ENCODE results near the gene NUDT1. TPM values are rescaled to one million over a fixed set of nuclear protein-coding genes. Genes with fewer than 3 reads are reported as not detected.

NUDT1 gene
- total RNA-seq, 2 experiments from 2014 or later: 85.2 to 87.5 TPM

DNA sequence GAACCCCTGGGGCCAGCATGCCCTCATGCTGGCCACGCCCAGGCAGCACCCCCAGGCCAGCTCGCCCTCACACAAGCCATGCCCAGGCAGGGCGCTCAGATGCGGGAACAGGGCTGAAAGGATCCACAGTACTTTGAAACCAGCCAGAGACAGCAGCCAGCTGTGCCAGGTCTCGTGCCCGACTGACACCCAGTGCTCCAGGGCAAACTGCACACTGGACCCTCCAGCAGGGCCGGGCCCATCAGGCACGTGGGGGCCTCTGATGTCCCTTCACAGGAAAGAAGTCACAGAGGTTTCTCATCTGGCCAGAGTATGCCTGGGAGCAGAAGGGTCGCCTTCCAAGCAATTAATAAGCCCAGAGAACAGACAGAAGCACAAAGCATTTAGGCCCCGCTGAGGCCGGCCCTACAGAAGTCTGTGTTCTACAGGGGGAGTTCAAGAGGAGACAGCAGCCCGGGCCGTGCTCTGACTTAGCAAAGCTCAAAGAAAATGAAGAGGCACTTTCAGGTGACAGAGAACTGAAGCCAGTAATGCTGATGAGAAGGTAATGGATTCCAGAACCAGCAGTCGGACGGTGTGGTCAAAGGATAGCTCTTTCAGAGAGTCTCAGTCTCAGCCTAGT, 30.7 kb upstream of the NUDT1 start:
- H3K4me1 Mint-ChIP-seq: peaks cover 25% of the 10 kb centered on the region
- H3K36me3 Mint-ChIP-seq (ENCODE audit: low read depth): peaks cover 44% of the 10 kb centered on the region
- no peak for DNase-seq
- peak overlapping the region; percentile 31 for H3K27ac Mint-ChIP-seq
- ChIA-PET CTCF (interaction anchor here (1.6 kb wide), 1 partner anchor 136 kb away, joined by 4 read pairs; no protein-coding TSS in a partner anchor), POLR2A (no interaction called here)
- no peaks in the 10 kb centered on the region for H3K27me3 Mint-ChIP-seq
- no peak overlapping the region for H3K4me3 Mint-ChIP-seq
- H3K9me3 Mint-ChIP-seq: no peaks in the 10 kb centered on the region

DNA sequence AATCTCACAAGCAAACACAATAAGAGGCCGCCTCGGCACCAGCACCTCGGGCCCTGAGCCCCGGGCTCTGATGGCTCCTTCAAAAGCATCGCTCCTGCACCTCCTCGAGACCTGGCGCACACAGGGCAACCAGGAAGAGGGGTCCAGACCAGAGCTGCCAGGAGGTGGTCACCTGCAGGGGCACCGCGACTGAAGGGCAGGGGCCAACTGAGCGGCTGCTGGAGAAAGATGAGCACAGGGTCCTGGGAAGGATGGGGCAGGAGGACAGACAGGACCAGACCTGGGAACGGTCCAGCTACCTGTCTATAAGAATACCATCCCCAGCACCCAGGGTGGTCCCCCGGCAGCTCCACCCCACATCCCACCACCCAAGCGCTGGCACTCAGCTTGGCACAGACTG, 30.1 kb upstream of the NUDT1 start:
- peak overlapping the region; percentile 31 for H3K27ac Mint-ChIP-seq
- H3K4me3 Mint-ChIP-seq: no peak overlapping the region
- POLR2A ChIA-PET: no interaction called here
- peaks cover 26% of the 10 kb centered on the region for H3K4me1 Mint-ChIP-seq
- no peak for DNase-seq
- H3K27me3 Mint-ChIP-seq: no peaks in the 10 kb centered on the region
- CTCF ChIA-PET: interaction anchor here (1.6 kb wide), 1 partner anchor 136 kb away, joined by 4 read pairs; no protein-coding TSS in a partner anchor
- no peaks in the 10 kb centered on the region for H3K9me3 Mint-ChIP-seq
- peaks cover 46% of the 10 kb centered on the region for H3K36me3 Mint-ChIP-seq (ENCODE audit: low read depth)

DNA sequence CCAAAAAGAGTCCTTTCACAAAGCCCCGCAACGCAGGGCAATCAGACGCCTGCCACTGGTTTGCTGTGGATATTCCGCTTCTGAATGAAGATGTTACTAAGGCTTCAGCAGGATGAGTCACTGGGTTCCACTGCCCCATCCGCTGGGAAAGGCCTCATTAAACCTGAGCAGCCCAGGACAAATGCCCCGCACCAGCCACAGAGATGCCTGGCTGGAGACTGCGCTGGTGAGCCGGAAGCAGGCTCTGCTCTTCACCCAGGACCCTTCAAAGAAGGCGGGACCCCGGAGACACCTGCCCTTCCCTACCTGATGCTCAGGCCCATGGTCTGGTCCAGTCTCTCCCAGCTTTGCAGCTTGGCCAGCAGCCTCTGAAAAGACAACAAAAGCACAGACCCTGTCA, 29.1 kb upstream of the NUDT1 start:
- Mint-ChIP-seq H3K36me3 (ENCODE audit: low read depth) (peaks cover 51% of the 10 kb centered on the region), H3K27ac (no peak overlapping the region), H3K4me3 (no peak overlapping the region), H3K27me3 (no peaks in the 10 kb centered on the region), H3K4me1 (peaks cover 27% of the 10 kb centered on the region), H3K9me3 (no peaks in the 10 kb centered on the region)
- CTCF ChIA-PET: interaction anchor here (1.0 kb wide), 1 partner anchor 17 kb away, joined by 3 read pairs; no protein-coding TSS in a partner anchor
- POLR2A ChIA-PET: no interaction called here
- DNase-seq: no peak

DNA sequence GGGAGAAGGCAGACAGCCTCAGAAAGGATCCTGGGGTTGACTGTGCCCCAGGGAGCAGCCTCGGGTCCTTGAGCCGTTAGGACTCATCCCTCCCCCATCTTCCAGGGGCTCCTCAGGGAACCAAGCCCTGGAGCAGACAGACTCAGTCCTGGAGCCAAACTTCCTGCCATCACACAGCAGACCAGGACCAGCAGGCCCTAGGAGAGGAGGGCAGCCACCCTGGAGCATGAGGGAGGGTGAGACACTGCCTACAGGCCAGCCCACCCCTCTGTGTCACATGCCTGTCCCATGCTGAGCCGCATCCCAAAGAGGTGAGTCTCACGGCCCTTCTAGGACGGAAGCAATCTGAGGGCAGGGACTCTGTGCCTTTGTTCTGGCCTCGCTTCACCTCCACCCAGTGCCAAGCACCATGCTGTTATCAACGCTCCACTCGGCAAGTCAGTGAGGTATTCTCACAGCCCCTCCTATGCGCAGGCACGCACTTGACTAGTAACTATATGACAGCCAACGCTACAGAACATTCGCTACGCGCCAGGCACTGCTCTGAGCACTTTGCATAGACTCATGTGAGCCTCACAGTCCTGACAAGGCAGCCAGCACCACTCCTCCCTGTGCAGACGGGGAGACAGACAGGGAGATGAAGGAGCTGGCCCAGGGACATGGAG, 28.3 kb upstream of the NUDT1 start:
- Mint-ChIP-seq H3K27ac (peak overlapping the region; percentile 79), H3K9me3 (no peaks in the 10 kb centered on the region)
- POLR2A ChIA-PET: interaction anchor here (1.4 to 1.6 kb wide), 2 partner anchors 28 to 35 kb away, joined by 4 to 5 read pairs; no protein-coding TSS in a partner anchor

DNA sequence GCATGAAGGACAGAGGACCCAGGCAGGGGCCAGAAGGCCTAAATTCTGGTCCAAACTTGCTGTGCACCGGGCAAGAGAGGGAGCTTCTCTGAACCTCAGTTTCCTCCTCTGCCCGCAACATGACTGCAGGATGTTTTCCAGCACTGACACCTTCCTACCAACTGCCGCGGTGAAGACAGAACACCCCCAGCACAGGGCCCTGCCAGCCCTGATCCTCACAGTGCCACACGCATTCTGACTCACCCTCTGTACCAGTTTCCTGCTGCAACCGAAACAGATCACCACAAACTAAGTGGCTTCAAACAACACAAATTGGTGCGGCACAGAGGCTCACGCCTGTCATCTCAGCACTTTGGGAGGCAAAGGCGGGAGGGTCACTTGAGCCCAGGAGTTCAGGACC, 27.4 kb upstream of the NUDT1 start:
- no peak overlapping the region for H3K4me3 Mint-ChIP-seq
- H3K27me3 Mint-ChIP-seq: no peaks in the 10 kb centered on the region
- ChIA-PET CTCF (interaction anchor here (0.5 to 0.6 kb wide), 2 partner anchors 43 to 205 kb away, joined by 3 to 4 read pairs; no protein-coding TSS in a partner anchor), POLR2A (interaction anchor here (1.4 to 1.6 kb wide), 2 partner anchors 27 to 34 kb away, joined by 4 to 5 read pairs; no protein-coding TSS in a partner anchor)
- DNase-seq: peak; percentile 69
- H3K9me3 Mint-ChIP-seq: no peaks in the 10 kb centered on the region
- peaks cover 49% of the 10 kb centered on the region for H3K36me3 Mint-ChIP-seq (ENCODE audit: low read depth)
- H3K4me1 Mint-ChIP-seq: peaks cover 27% of the 10 kb centered on the region
- peak overlapping the region; percentile 79 for H3K27ac Mint-ChIP-seq

More for the DNA sequence above, 28.3 kb upstream of the NUDT1 start:
- no peaks in the 10 kb centered on the region for H3K27me3 Mint-ChIP-seq
- H3K4me1 Mint-ChIP-seq: peaks cover 27% of the 10 kb centered on the region
- CTCF ChIA-PET: interaction anchor here (0.5 to 1.0 kb wide), 3 partner anchors 18 to 206 kb away, joined by 3 to 4 read pairs (median 3); no protein-coding TSS in a partner anchor
- H3K36me3 Mint-ChIP-seq (ENCODE audit: low read depth): peaks cover 52% of the 10 kb centered on the region
- H3K4me3 Mint-ChIP-seq: no peak overlapping the region
- no peak for DNase-seq

DNA sequence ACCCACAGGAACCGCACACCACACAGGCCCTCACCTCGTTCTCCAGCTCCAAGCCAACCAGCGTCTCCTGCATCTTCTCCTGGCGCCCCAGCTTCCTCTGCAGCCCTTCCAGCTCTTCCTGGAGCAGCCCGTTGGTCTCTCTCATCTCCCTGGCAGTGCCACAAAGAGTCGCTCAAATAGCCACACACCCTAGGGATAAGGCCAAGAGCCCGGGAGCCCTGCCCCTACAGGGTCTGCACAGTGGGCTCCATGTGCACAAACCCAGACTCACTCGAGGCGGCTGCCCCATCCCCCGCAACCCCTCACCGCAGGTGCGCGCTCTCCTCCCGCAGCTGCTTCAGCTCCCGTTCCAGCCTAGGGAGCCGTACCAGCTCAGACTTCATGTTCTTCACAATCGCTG, 26.2 kb upstream of the NUDT1 start:
- peak overlapping the region; percentile 79 for H3K27ac Mint-ChIP-seq
- no peak for DNase-seq
- H3K27me3 Mint-ChIP-seq: no peaks in the 10 kb centered on the region
- peaks cover 26% of the 10 kb centered on the region for H3K4me1 Mint-ChIP-seq
- ChIA-PET POLR2A (no interaction called here), CTCF (interaction anchor here (0.6 kb wide), 1 partner anchor 34 kb away, joined by 3 read pairs; no protein-coding TSS in a partner anchor)
- H3K4me3 Mint-ChIP-seq: no peak overlapping the region
- H3K36me3 Mint-ChIP-seq (ENCODE audit: low read depth): peaks cover 47% of the 10 kb centered on the region
- no peaks in the 10 kb centered on the region for H3K9me3 Mint-ChIP-seq

DNA sequence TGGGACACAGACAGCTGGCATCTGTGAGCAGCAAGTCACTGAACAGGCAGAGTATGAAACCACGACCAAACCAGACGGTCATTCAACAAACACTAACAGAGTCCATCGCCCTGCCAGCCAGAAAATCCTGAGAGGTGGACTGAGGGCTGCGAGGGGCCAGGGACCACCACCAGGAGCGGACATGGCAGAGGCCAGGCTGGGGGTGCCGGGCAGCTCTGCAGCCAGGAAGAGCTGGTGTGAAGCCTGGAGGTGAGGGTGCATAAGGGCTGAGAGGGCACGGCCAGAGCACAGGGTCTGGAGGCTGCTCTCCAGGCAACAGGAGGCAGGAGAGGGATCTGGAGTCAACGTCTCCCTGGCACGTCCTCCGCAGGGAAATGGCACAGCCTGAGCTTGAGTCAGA, 24.8 kb upstream of the NUDT1 start:
- Mint-ChIP-seq H3K27me3 (no peaks in the 10 kb centered on the region), H3K9me3 (no peaks in the 10 kb centered on the region), H3K36me3 (ENCODE audit: low read depth) (peaks cover 45% of the 10 kb centered on the region), H3K27ac (peak overlapping the region; percentile 31), H3K4me3 (no peak overlapping the region), H3K4me1 (peaks cover 26% of the 10 kb centered on the region)
- ChIA-PET CTCF (no interaction called here), POLR2A (no interaction called here)
- no peak for DNase-seq

DNA sequence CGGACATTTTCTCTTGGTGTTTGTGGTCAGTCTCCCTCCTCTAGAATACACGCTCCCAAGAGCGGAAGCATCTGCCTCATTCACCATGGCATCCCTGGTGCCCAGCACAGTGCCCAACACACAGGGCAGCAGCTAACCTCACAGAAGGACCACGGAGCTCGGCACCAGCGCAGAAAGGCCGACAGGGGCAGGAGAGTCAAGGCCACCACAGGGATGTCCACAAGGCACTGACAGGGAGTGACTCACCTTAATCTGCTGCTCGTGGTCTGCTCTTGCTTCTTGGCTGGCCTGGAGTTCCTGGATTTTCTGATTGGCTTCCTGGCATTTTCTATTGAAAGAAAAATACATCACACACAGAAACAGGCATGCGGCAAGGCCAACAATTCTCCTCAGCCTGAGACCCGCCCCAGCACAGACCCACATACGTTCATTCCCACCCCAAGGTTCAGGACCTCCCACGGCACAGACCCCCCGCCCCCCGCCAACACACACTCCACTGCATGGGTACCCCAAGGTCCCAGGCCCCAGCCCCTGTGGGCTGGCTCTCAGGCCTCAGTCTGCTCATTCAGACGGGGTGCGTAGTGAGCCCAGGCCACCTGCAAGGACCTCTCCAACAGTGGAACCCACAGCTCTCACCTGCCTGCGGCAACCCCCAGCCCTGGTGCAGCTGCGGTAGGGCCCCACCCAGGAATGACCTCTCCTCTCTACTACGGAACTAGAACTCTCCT, 24.1 kb upstream of the NUDT1 start:
- Mint-ChIP-seq H3K4me1 (peaks cover 26% of the 10 kb centered on the region), H3K27ac (no peak overlapping the region), H3K27me3 (no peaks in the 10 kb centered on the region), H3K4me3 (no peak overlapping the region), H3K36me3 (ENCODE audit: low read depth) (peaks cover 42% of the 10 kb centered on the region), H3K9me3 (no peaks in the 10 kb centered on the region)
- DNase-seq: no peak
- CTCF ChIA-PET: no interaction called here
- POLR2A ChIA-PET: no interaction called here

DNA sequence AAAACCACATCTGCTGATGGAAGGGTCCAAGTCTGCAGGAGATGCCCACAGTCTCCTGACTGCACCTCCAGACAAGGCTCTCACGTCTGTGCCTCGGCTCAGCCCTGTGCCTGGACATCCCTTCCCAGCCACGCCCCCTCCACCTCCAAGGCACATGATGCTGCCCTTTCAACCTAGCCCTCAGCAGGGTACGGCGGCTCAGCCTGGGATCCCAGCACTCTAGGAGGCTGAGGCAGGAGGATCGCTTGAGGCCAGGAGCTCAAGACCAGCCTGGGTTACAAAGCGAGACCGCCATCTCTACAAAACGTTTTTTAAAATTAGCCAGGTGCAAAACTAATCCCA, 23.6 kb upstream of the NUDT1 start:
- ChIA-PET POLR2A (no interaction called here), CTCF (no interaction called here)
- Mint-ChIP-seq H3K4me1 (peaks cover 26% of the 10 kb centered on the region), H3K27me3 (no peaks in the 10 kb centered on the region), H3K4me3 (no peak overlapping the region), H3K36me3 (ENCODE audit: low read depth) (peaks cover 38% of the 10 kb centered on the region), H3K27ac (no peak overlapping the region), H3K9me3 (no peaks in the 10 kb centered on the region)
- DNase-seq: no peak

DNA sequence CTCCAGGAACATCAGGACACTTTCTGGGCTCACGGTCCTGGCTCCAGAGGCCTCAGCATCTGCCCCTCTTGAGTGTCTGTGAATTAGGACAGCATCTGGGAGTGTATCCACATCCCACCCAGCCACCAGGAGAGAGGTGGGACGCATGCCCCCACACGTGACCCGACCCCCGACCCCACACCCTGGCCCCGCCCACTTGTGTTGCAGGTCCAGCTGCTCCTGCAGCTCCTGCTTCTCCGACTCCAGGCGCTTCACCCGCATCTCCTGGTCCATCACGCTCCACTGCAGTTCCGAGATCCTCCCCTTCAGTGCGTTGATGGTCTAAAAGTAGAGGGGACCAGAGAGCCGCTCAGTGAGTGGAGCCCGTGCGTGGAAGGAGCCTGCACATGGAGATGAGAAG, 22.9 kb upstream of the NUDT1 start:
- no peaks in the 10 kb centered on the region for H3K27me3 Mint-ChIP-seq
- ChIA-PET CTCF (no interaction called here), POLR2A (no interaction called here)
- peaks cover 20% of the 10 kb centered on the region for H3K4me1 Mint-ChIP-seq
- H3K27ac Mint-ChIP-seq: no peak overlapping the region
- no peak overlapping the region for H3K4me3 Mint-ChIP-seq
- DNase-seq: no peak
- H3K36me3 Mint-ChIP-seq (ENCODE audit: low read depth): peaks cover 35% of the 10 kb centered on the region
- no peaks in the 10 kb centered on the region for H3K9me3 Mint-ChIP-seq

DNA sequence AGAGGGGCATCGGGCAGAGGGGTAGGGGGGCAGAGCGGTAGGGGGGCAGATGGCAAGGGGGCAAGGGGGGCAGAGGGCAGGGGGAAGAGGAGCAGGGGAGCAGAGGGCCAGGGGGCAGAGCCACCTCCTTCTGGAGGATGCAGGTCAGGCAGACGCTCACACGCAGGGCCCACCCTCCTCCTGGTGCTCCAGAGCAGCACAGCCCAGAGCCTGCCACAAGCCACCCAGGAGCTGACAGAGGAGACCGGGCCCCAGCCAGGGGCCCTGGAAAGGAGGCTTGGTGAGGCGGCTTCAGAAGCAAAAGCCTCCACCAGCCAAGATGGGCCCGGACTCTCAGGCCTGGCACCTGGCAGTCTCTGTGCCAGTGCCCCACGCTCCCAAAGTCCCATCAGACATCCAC, 22.4 kb upstream of the NUDT1 start:
- peaks cover 15% of the 10 kb centered on the region for H3K4me1 Mint-ChIP-seq
- POLR2A ChIA-PET: no interaction called here
- no peaks in the 10 kb centered on the region for H3K9me3 Mint-ChIP-seq
- no peaks in the 10 kb centered on the region for H3K27me3 Mint-ChIP-seq
- DNase-seq: no peak
- H3K36me3 Mint-ChIP-seq (ENCODE audit: low read depth): peaks cover 36% of the 10 kb centered on the region
- H3K27ac Mint-ChIP-seq: no peak overlapping the region
- CTCF ChIA-PET: no interaction called here
- H3K4me3 Mint-ChIP-seq: no peak overlapping the region

DNA sequence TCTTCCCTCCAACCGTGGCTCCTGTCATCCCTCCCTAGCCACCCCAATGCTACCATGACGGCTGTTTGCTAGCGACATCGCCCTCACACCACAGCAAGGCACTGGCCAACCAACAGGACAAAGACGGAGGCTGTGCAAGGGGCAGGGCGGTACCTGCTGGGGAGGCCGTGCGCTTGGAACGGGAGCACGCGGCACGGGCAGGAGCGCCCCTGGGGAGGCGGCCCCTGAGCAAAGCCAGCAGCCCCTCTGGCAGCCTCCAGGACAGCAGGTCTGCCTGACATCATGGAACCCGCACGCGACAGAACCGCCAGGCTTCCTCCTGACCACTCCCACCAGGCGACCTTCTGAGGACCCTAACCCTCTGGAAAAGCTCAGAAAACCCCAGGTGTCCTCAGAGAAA, 22.0 kb upstream of the NUDT1 start:
- POLR2A ChIA-PET: no interaction called here
- DNase-seq: no peak
- no peak overlapping the region for H3K27ac Mint-ChIP-seq
- no peak overlapping the region for H3K4me3 Mint-ChIP-seq
- CTCF ChIA-PET: no interaction called here
- no peaks in the 10 kb centered on the region for H3K9me3 Mint-ChIP-seq
- H3K27me3 Mint-ChIP-seq: no peaks in the 10 kb centered on the region
- peaks cover 11% of the 10 kb centered on the region for H3K4me1 Mint-ChIP-seq
- peaks cover 39% of the 10 kb centered on the region for H3K36me3 Mint-ChIP-seq (ENCODE audit: low read depth)

DNA sequence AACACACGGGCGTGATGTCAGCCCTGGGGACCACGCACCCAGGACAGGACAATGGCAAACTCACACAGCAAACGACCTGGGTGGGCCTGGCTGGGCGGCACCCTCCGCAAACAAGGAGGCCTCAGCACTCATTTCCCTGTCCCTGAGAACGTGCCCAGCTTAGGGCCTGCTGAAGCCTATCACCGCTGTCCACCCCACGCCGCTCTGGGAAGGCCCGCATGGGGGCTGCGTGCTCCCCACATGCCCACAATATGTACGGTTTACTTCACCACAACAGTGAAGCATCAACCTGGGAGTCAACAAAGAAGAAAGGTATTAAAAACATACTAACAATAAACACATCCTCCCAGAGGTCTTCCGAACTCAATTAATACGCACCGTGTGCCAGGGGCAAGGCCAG, 21.5 kb upstream of the NUDT1 start:
- H3K4me3 Mint-ChIP-seq: no peak overlapping the region
- H3K27me3 Mint-ChIP-seq: no peaks in the 10 kb centered on the region
- H3K27ac Mint-ChIP-seq: no peak overlapping the region
- H3K9me3 Mint-ChIP-seq: no peaks in the 10 kb centered on the region
- DNase-seq: no peak
- peaks cover 39% of the 10 kb centered on the region for H3K36me3 Mint-ChIP-seq (ENCODE audit: low read depth)
- H3K4me1 Mint-ChIP-seq: peaks cover 8% of the 10 kb centered on the region
- ChIA-PET CTCF (no interaction called here), POLR2A (no interaction called here)

All from activated CD4-positive, alpha-beta memory T cell treated with anti-CD3 and anti-CD28 coated beads, Interleukin-2, amount 10 ng/mL, durations not matched to agents 7 days and 5 days (primary cell).